GM18951 (cell line): ENCODE data around the gene TSPAN14.
"Not testable (repeated sequence)": the region's sequence is repeated elsewhere in the genome, so short reads cannot be mapped to it uniquely, and the experiment has no call there.

Experiments
- POLR2A ChIP-seq: IDR thresholded peaks from 4 replicates; pipeline ENCODE4 v1.6.1; 2011; ENCODE audit warnings: mild to moderate bottlenecking; ENCODE audit not compliant: insufficient read length, insufficient read depth; ENCODE audit errors: extremely low read depth
- in situ Hi-C: fragments of 300-500 bp; cut with MboI; formaldehyde crosslinking; loops from one replicate; pipeline ENCODE4 v1.12.0; 2022; ENCODE audit warnings: low sequenced_read_pairs, mixed read lengths, inconsistent platforms; ENCODE audit not compliant: unreplicated experiment

Gene TSPAN14

GRCh38 chr10:80413271-80413996 is 40.7 kb upstream of the TSPAN14 start:
- no peak for TF ChIP-seq POLR2A
- in situ Hi-C loops, result no loop called here

GRCh38 chr10:80414142-80414895 is 39.8 kb upstream of the TSPAN14 start:
- no peak for TF ChIP-seq POLR2A
- in situ Hi-C loops, result no loop called here

GRCh38 chr10:80415734-80416478 is 38.2 kb upstream of the TSPAN14 start:
- in situ Hi-C loops, result no loop called here

GRCh38 chr10:80416479-80417098 is 37.5 kb upstream of the TSPAN14 start:
- no peak for TF ChIP-seq POLR2A
- in situ Hi-C loops, result no loop called here

More at GRCh38 chr10:80415734-80416478, 38.2 kb upstream of the TSPAN14 start:
- no peak for TF ChIP-seq POLR2A

- in situ Hi-C loops, result not testable (repeated sequence)
These were observed 36.9 kb upstream of the TSPAN14 start for GRCh38 chr10:80417256-80417655.

- in situ Hi-C loops, result no loop called here
- TF ChIP-seq POLR2A, result no peak
These were observed 32.9 kb upstream of the TSPAN14 start for GRCh38 chr10:80421050-80421706.

GRCh38 chr10:80421707-80422536 is 32.2 kb upstream of the TSPAN14 start:
- no peak for TF ChIP-seq POLR2A
- in situ Hi-C loops, result no loop called here

GRCh38 chr10:80425901-80426300 is 28.2 kb upstream of the TSPAN14 start:
- no peak for TF ChIP-seq POLR2A
- in situ Hi-C loops, result no loop called here

- TF ChIP-seq POLR2A, result no peak
- in situ Hi-C loops, result no loop called here
These were observed 26.6 kb upstream of the TSPAN14 start for GRCh38 chr10:80427541-80427940.

GRCh38 chr10:80429521-80429973 is 24.6 kb upstream of the TSPAN14 start:
- no peak for TF ChIP-seq POLR2A
- in situ Hi-C loops, result no loop called here

- in situ Hi-C loops, result no loop called here
- TF ChIP-seq POLR2A, result no peak
These were observed 21.0 kb upstream of the TSPAN14 start for GRCh38 chr10:80433134-80433533.
